Pons (tissue), 1 donor: ENCODE measurements around the gene SYT9.
A peak's percentile ranks its signal among the peaks of the same experiment; 100 is the strongest.

Source experiments
- DNase-seq: peaks from one replicate; pipeline ENCODE4 v3.0.0-alpha.2; 2016; ENCODE audit warnings: low spot score

The SYT9 gene

DNA sequence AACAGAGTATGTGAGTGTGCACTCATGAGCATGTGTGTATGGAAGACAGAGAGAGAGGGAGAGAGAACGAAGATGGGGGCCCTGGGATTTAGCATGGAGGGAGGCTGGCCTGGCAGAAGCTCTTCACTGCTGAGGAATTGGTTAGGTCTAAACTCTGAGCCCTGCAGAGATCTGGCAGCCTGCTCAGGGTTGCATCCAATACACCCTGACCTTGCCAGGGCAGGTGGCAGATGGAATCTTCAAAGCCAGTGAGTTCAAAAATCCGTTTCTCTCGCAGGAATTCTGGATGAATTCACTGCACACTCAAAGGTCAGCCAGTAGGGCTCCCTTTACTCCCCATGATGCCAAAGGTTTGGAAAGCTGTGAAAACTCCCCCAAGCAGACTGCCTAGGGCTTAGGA is 172.2 kb downstream of the SYT9 start:
- no peak for DNase-seq

- peak; percentile 48 for DNase-seq
Observed at GRCh38 chr11:7427733-7428132, 176.0 kb downstream of the SYT9 start.

DNA sequence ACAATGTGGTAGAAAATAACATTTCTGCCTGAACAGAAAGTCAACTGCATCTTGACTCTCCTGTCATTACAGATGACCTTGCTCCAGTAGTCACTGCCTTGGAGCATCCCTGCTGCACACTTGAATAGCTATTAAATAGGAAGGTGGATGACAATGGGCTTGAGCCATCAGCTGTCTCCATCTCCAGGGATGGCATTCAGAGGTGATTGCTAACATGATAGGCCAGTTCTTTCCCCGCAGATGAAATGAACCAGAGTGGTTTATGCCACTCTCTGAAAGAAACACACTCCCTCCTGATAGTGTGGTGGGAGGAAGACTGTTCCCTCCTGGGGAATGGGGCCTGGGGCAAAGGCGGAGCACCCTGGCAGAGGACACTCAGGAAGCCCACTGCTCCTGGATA is 176.5 kb downstream of the SYT9 start:
- no peak for DNase-seq

- DNase-seq, result no peak
Observed at GRCh38 chr11:7430496-7430895, 178.8 kb downstream of the SYT9 start.

DNA sequence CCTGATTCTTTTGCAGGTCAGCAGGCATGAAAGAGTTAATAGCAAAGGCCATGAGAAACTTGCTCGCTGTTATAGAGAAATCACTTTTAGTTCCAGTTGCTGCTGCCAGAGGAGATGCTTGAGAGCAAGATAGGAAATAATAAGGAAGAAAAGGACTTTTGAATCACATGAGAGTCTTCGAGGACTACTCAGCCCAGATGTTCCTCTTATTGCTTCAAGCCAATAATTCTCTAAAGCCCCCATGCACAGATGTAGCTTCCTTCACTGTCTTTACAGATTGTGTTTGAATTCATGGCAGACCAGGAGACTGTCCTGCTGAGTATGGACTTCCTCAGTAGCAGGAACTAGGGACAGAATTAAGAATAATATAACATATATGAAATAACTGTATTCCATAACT is 183.5 kb downstream of the SYT9 start:
- DNase-seq, result no peak

- DNase-seq, result no peak
Observed at GRCh38 chr11:7436146-7436545, 184.4 kb downstream of the SYT9 start.

GRCh38 chr11:7436657-7437056 is 185.0 kb downstream of the SYT9 start:
- DNase-seq, result peak; percentile 53

DNA sequence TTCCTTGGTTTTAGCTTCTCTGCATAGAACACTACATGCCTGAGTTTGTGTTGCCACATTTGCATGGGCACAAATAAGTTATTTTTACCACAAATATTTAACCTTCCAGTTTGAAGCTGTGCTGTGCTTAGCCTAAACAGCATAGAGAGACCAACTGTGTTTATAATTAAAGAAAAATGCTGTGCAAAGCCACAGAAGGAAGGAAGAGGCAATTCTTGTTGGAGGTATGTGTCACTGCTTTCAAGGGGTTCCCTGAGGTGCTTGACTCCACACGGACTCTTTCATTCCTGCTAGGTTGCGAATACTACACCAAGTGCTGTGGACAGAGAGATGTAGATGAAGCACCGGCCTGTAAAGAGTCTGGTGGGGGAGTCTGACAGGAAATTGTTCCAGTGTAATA is 186.0 kb downstream of the SYT9 start:
- no peak for DNase-seq

GRCh38 chr11:7439746-7440320 is 188.1 kb downstream of the SYT9 start:
- DNase-seq, result no peak

DNA sequence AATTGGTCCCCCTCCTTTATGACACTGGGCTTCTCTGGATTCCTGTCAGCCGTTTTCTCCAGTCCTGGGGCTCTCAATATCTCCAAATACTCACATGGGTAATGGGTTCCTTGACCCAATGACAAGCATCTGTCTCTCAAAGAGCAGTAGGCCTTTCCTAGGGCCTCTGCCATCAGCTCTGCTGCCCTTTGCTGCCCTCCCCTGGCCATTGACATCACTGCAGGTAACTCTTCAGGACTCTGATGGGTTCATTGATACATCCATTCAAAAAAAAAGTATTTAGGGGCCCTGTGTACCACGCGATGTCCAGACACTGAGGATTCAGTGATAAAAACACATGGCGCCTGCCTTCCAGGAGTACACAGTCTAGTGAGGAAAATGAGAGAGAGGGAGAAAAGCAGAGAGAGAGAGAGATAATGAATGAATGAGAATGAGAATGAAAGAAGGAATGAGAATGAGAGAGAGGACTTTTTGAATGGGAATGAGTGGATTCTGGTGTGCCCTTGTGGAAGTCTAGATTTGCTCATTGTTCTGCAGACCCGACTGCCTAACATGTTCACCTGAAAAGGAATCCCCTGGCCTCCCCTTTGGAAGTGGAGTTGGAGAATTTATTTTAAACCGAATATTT is 191.0 kb downstream of the SYT9 start:
- peak; percentile 79 for DNase-seq

GRCh38 chr11:7444091-7444981 is 192.6 kb downstream of the SYT9 start:
- no peak for DNase-seq

- no peak for DNase-seq
Observed at GRCh38 chr11:7445564-7445963, 193.9 kb downstream of the SYT9 start.

- DNase-seq, result no peak
Observed at GRCh38 chr11:7448201-7448600, 196.5 kb downstream of the SYT9 start.

GRCh38 chr11:7449211-7449840 is 197.6 kb downstream of the SYT9 start:
- DNase-seq, result peak; percentile 22

- DNase-seq, result no peak
Observed at GRCh38 chr11:7449841-7450214, 198.1 kb downstream of the SYT9 start.

GRCh38 chr11:7450836-7451235 is 199.1 kb downstream of the SYT9 start:
- peak; percentile 12 for DNase-seq

DNA sequence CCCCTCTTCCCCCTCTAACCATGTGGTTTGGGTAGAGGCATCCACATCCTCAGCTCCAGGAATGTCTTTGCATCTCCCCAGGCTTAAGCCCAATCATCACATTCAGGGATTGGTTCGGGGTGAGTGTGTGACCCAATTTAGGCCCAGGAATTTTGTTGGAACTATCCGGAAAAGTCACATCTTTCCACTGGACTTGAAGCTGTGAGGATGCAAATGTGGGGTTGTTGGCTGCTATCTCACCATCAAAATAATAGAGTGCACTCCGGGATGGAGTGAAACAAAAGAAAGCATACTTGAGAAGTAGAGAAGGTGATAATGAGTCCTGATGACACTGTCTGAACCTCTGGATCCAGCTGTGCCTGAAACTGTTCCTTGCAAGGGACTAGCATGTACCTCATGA is 199.8 kb downstream of the SYT9 start:
- no peak for DNase-seq

GRCh38 chr11:7451952-7452494 is 200.3 kb downstream of the SYT9 start:
- DNase-seq, result no peak

- DNase-seq, result no peak
Observed at GRCh38 chr11:7454854-7455253, 203.2 kb downstream of the SYT9 start.

- peak; percentile 37 for DNase-seq
Observed at GRCh38 chr11:7457211-7457610, 205.5 kb downstream of the SYT9 start.

GRCh38 chr11:7462706-7463105 is 211.0 kb downstream of the SYT9 start:
- DNase-seq, result no peak

DNA sequence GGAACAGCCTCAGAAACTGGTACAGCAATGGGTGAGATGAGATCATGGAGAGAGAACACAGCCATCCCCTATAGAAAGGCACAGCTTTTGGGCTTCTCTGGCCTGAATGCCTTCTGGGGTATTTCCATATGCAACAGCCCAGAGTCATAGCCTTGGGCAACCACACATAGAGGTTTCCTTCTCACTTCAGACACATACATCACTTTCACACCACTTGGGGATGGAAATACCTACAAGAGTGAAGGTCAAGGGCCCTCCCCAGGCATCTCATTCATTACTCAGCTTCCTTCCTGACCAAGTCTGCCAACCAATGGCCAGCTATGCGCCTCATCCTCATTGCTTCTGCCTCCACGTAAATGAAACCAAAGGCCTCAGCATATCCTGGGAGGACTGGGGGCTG is 215.9 kb downstream of the SYT9 start:
- no peak for DNase-seq
